Adipocyte (in vitro differentiated cells): ENCODE results near the gene TRNP1.
"Not testable (repeated sequence)": the region's sequence is repeated elsewhere in the genome, so short reads cannot be mapped to it uniquely, and the experiment has no call there.

ENCODE experiments used
- DNase-seq: peaks from one replicate; pipeline ENCODE4 v3.0.0-alpha.2; 2015; ENCODE audit warnings: low read depth
- H3K27me3 ChIP-seq: replicated peaks from 2 replicates; pipeline ENCODE4 v1.7.0; 2013; ENCODE audit warnings: mild to moderate bottlenecking, low read length, moderate library complexity; ENCODE audit not compliant: control insufficient read depth, insufficient read depth
- H3K36me3 ChIP-seq: 2 replicates; pipeline ENCODE4 v1.7.0; 2013; ENCODE audit warnings: low read length, mild to moderate bottlenecking, moderate library complexity; ENCODE audit not compliant: control insufficient read depth, insufficient read depth, severe bottlenecking
- H3K4me1 ChIP-seq: 2 replicates; pipeline ENCODE4 v1.7.0; 2013; ENCODE audit warnings: mild to moderate bottlenecking, low read length, moderate library complexity; ENCODE audit not compliant: control insufficient read depth, insufficient read depth
- H3K4me3 ChIP-seq: 2 replicates; pipeline ENCODE4 v1.7.0; 2013; ENCODE audit warnings: mild to moderate bottlenecking, low read length, moderate library complexity
- H3K9ac ChIP-seq: 2 replicates; pipeline ENCODE4 v1.7.0; 2013; ENCODE audit warnings: mild to moderate bottlenecking, low read length, moderate library complexity
- H3K9me3 ChIP-seq: 2 replicates; pipeline ENCODE4 v1.7.0; 2013; ENCODE audit warnings: mild to moderate bottlenecking, low read length, moderate library complexity; ENCODE audit not compliant: control insufficient read depth

Gene TRNP1

GRCh38 chr1:26993237-26994019, at the start of gene TRNP1:
TSS of gene TRNP1 (plus strand) at chr1:26993692. CDS start at chr1:26993787, 95 bp downstream.
- peak; percentile 93 for DNase-seq
- Histone ChIP-seq H3K4me1 (peaks cover 41% of the 10 kb centered on the region), H3K9ac (peak within 1 kb of the TSS; percentile 95), H3K27me3 (no peaks in the 10 kb centered on the region), H3K9me3 (no peaks in the 10 kb centered on the region), H3K4me3 (peak within 1 kb of the TSS; percentile 91), H3K36me3 (peaks cover 4% of the 10 kb centered on the region)

GRCh38 chr1:26945138-26945537, 48.4 kb upstream of the TRNP1 start:
- Histone ChIP-seq H3K36me3 (peaks cover 58% of the 10 kb centered on the region), H3K4me1 (peaks cover 28% of the 10 kb centered on the region)

GRCh38 chr1:26945728-26946127, 47.8 kb upstream of the TRNP1 start:
- no peaks in the 10 kb centered on the region for H3K9me3 ChIP-seq
- H3K4me3 ChIP-seq, result no peak overlapping the region
- H3K36me3 ChIP-seq, result peaks cover 58% of the 10 kb centered on the region
- H3K4me1 ChIP-seq, result peaks cover 23% of the 10 kb centered on the region
- DNase-seq, result no peak
- H3K9ac ChIP-seq, result no peak overlapping the region
- H3K27me3 ChIP-seq, result no peaks in the 10 kb centered on the region

More at GRCh38 chr1:26945138-26945537, 48.4 kb upstream of the TRNP1 start:
- DNase-seq, result no peak
- Histone ChIP-seq H3K9me3 (no peaks in the 10 kb centered on the region), H3K4me3 (no peak overlapping the region), H3K9ac (no peak overlapping the region), H3K27me3 (no peaks in the 10 kb centered on the region)

GRCh38 chr1:26946270-26946669, 47.2 kb upstream of the TRNP1 start:
- Histone ChIP-seq H3K9me3 (no peaks in the 10 kb centered on the region), H3K4me1 (peaks cover 23% of the 10 kb centered on the region), H3K4me3 (no peak overlapping the region), H3K27me3 (no peaks in the 10 kb centered on the region), H3K9ac (no peak overlapping the region), H3K36me3 (peaks cover 56% of the 10 kb centered on the region)
- no peak for DNase-seq

- H3K4me3 ChIP-seq, DNase-seq, H3K27me3 ChIP-seq, H3K9me3 ChIP-seq, H3K9ac ChIP-seq: not testable (repeated sequence)
- H3K4me1 ChIP-seq, result peaks cover 23% of the 10 kb centered on the region
- peaks cover 32% of the 10 kb centered on the region for H3K36me3 ChIP-seq
Observed at GRCh38 chr1:26948725-26949057, 44.8 kb upstream of the TRNP1 start.

- H3K9ac ChIP-seq, result no peak overlapping the region
- no peak for DNase-seq
- peaks cover 23% of the 10 kb centered on the region for H3K4me1 ChIP-seq
- no peak overlapping the region for H3K4me3 ChIP-seq
- no peaks in the 10 kb centered on the region for H3K9me3 ChIP-seq
- peaks cover 25% of the 10 kb centered on the region for H3K36me3 ChIP-seq
- no peaks in the 10 kb centered on the region for H3K27me3 ChIP-seq
Observed at GRCh38 chr1:26949266-26949925, 44.1 kb upstream of the TRNP1 start.

GRCh38 chr1:26949926-26950319, 43.6 kb upstream of the TRNP1 start:
- H3K4me1 ChIP-seq, result peaks cover 23% of the 10 kb centered on the region
- no peaks in the 10 kb centered on the region for H3K9me3 ChIP-seq
- no peak overlapping the region for H3K9ac ChIP-seq
- no peak for DNase-seq
- H3K27me3 ChIP-seq, result no peaks in the 10 kb centered on the region
- H3K4me3 ChIP-seq, result no peak overlapping the region
- H3K36me3 ChIP-seq, result peaks cover 22% of the 10 kb centered on the region

- H3K9ac ChIP-seq, result no peak overlapping the region
- DNase-seq, result no peak
- peaks cover 15% of the 10 kb centered on the region for H3K36me3 ChIP-seq
- H3K4me1 ChIP-seq, result peaks cover 20% of the 10 kb centered on the region
- no peaks in the 10 kb centered on the region for H3K27me3 ChIP-seq
- H3K4me3 ChIP-seq, result no peak overlapping the region
- no peaks in the 10 kb centered on the region for H3K9me3 ChIP-seq
Observed at GRCh38 chr1:26950602-26951001, 42.9 kb upstream of the TRNP1 start.

GRCh38 chr1:26951216-26951615, 42.3 kb upstream of the TRNP1 start:
- no peak for DNase-seq
- Histone ChIP-seq H3K9me3 (peaks cover 5% of the 10 kb centered on the region), H3K9ac (no peak overlapping the region), H3K4me1 (peaks cover 13% of the 10 kb centered on the region), H3K27me3 (peaks cover under 1% of the 10 kb centered on the region), H3K36me3 (peaks cover 9% of the 10 kb centered on the region), H3K4me3 (no peak overlapping the region)

- Histone ChIP-seq H3K9me3 (peaks cover 13% of the 10 kb centered on the region), H3K27me3 (peaks cover 2% of the 10 kb centered on the region), H3K4me1 (peaks cover 9% of the 10 kb centered on the region), H3K36me3 (peaks cover 2% of the 10 kb centered on the region), H3K9ac (no peak overlapping the region), H3K4me3 (no peak overlapping the region)
- DNase-seq, result no peak
Observed at GRCh38 chr1:26951821-26952497, 41.5 kb upstream of the TRNP1 start.

GRCh38 chr1:26953374-26953773, 40.1 kb upstream of the TRNP1 start:
- H3K36me3 ChIP-seq, result no peaks in the 10 kb centered on the region
- H3K9me3 ChIP-seq, result peaks cover 13% of the 10 kb centered on the region
- no peak overlapping the region for H3K4me3 ChIP-seq
- peaks cover 2% of the 10 kb centered on the region for H3K27me3 ChIP-seq
- no peak for DNase-seq
- H3K4me1 ChIP-seq, result peaks cover 6% of the 10 kb centered on the region
- no peak overlapping the region for H3K9ac ChIP-seq
